HG03064 (cell line): ENCODE data around the gene LAMP5.

Experiments
- ATAC-seq: cut with Tn5 transposase; IDR thresholded peaks from one replicate; pipeline ENCODE4 v1.9.1; 2021; ENCODE audit warnings: low read depth; ENCODE audit not compliant: unreplicated experiment

The LAMP5 gene

GRCh38 chr20:9499126-9499899 is 15.1 kb upstream of the LAMP5 start:
- no peak for ATAC-seq

GRCh38 chr20:9500121-9500520 is 14.3 kb upstream of the LAMP5 start:
- ATAC-seq, result no peak

GRCh38 chr20:9501473-9501872 is 12.9 kb upstream of the LAMP5 start:
- ATAC-seq, result no peak

GRCh38 chr20:9503526-9504245 is 10.7 kb upstream of the LAMP5 start:
- no peak for ATAC-seq

- no peak for ATAC-seq
Observed at GRCh38 chr20:9506280-9506821, 8.0 kb upstream of the LAMP5 start.

- ATAC-seq, result no peak
Observed at GRCh38 chr20:9506964-9507369, 7.4 kb upstream of the LAMP5 start.

GRCh38 chr20:9507544-9508239 is 6.7 kb upstream of the LAMP5 start:
- ATAC-seq, result no peak

- ATAC-seq, result no peak
Observed at GRCh38 chr20:9508240-9508661, 6.1 kb upstream of the LAMP5 start.

- no peak for ATAC-seq
Observed at GRCh38 chr20:9508696-9509178, 5.7 kb upstream of the LAMP5 start.

GRCh38 chr20:9509246-9509645 is 5.1 kb upstream of the LAMP5 start:
- ATAC-seq, result no peak

- no peak for ATAC-seq
Observed at GRCh38 chr20:9510911-9511310, 3.5 kb upstream of the LAMP5 start.

- no peak for ATAC-seq
Observed at GRCh38 chr20:9514072-9514460, 324 bp upstream of the LAMP5 start.

GRCh38 chr20:9515214-9515585 is 810 bp downstream of the LAMP5 start:
- no peak for ATAC-seq

- no peak for ATAC-seq
Observed at GRCh38 chr20:9515741-9516233, 1.4 kb downstream of the LAMP5 start.

GRCh38 chr20:9516234-9516871 is 2.0 kb downstream of the LAMP5 start:
- ATAC-seq, result no peak

- no peak for ATAC-seq
Observed at GRCh38 chr20:9517297-9518162, 3.1 kb downstream of the LAMP5 start.

- ATAC-seq, result no peak
Observed at GRCh38 chr20:9518576-9519175, 4.3 kb downstream of the LAMP5 start.

- no peak for ATAC-seq
Observed at GRCh38 chr20:9520086-9520485, 5.7 kb downstream of the LAMP5 start.

- no peak for ATAC-seq
Observed at GRCh38 chr20:9523636-9524035, 9.2 kb downstream of the LAMP5 start.
